Measurements from ENCODE around the gene FERMT3.
"Not testable (repeated sequence)": the region's sequence is repeated elsewhere in the genome, so short reads cannot be mapped to it uniquely, and the experiment has no call there.

Gene FERMT3

DNA sequence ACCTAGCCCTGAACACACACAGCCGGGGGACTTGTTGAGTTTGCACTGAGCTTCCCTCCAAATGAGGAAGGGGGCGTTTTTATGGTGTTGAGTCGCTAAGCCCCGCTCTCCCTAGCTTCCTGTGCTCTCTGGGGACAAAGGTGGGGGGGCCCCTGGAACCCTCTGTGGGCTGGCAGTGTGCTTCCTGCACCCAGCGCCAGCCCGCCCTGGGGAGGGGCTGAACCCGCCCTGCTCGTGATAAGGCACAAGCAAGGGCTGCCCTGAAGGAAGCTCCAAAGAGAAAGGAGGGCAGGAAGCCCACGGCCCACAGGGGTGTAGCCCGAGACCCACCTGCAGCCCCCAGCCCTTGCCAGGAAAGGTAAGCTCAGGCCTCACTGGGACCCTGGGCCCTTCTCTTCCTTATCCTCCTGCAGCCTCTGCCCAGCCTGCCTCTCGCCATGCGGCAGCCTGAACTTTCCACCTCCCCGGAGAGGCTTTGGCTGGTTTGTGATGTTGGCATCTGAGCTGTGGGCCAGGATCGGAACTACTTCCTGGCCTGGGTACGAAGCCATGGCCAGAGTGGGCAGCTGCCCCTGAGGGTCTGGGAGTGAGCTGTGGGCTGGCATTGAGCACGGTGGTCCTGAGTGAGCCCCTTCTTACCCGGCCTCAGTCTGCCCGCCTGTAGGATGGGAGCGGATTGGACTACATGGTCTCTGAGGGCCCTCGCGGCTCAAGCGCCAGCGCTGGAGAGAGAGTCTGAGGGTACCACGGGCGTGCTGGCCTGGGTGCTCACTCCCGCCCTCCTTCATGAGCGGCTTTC is at the start of gene FERMT3:
Gene FERMT3 (plus strand): TSS at position 265 of the 799 bp plus-strand sequence. CDS start 644 bp downstream, outside the sequence.
- H3K4me3 ChIP-seq (ENCODE audit: low read depth in 1 of 2, low read length in 2 of 2): peak within 1 kb of the TSS; percentile 89
- H3K9ac ChIP-seq (ENCODE audit: low read depth in 1 of 2, low read length in 2 of 2): peak within 1 kb of the TSS; percentile 90 to 91
- no peaks in the 10 kb centered on the region for H3K9me3 ChIP-seq (ENCODE audit: control insufficient read depth in 1 of 2, low read length in 2 of 2)
- peak within 1 kb of the TSS; percentile 88 for H3K27ac ChIP-seq (ENCODE audit: low read depth, low read length)
- peaks cover 17 to 36% of the 10 kb centered on the region in 2 donors for H3K36me3 ChIP-seq (ENCODE audit: control insufficient read depth in 1 of 2, insufficient read depth in 2 of 2, low read length in 2 of 2)
- H3K4me1 ChIP-seq (ENCODE audit: control insufficient read depth in 1 of 2, insufficient read depth in 2 of 2, low read length in 2 of 2): peaks cover 33 to 38% of the 10 kb centered on the region in 2 donors
- no peaks in the 10 kb centered on the region for H3K27me3 ChIP-seq (ENCODE audit: control insufficient read depth in 1 of 2, insufficient read depth in 2 of 2, low read length in 2 of 2)

- Histone ChIP-seq H3K4me1 (ENCODE audit: control insufficient read depth in 1 of 2, insufficient read depth in 2 of 2, low read length in 2 of 2) (no peaks in the 10 kb centered on the region), H3K9me3 (ENCODE audit: control insufficient read depth in 1 of 2, low read length in 2 of 2) (no peaks in the 10 kb centered on the region), H3K27me3 (ENCODE audit: control insufficient read depth in 1 of 2, insufficient read depth in 2 of 2, low read length in 2 of 2) (no peaks in the 10 kb centered on the region), H3K36me3 (ENCODE audit: control insufficient read depth in 1 of 2, insufficient read depth in 2 of 2, low read length in 2 of 2) (no peaks in the 10 kb centered on the region), H3K9ac (ENCODE audit: low read depth in 1 of 2, low read length in 2 of 2) (no peak overlapping the region), H3K27ac (ENCODE audit: low read depth, low read length) (no peak overlapping the region), H3K4me3 (ENCODE audit: low read depth in 1 of 2, low read length in 2 of 2) (no peak overlapping the region)
Observed at GRCh38 chr11:64157631-64158394, 48.7 kb upstream of the FERMT3 start.

DNA sequence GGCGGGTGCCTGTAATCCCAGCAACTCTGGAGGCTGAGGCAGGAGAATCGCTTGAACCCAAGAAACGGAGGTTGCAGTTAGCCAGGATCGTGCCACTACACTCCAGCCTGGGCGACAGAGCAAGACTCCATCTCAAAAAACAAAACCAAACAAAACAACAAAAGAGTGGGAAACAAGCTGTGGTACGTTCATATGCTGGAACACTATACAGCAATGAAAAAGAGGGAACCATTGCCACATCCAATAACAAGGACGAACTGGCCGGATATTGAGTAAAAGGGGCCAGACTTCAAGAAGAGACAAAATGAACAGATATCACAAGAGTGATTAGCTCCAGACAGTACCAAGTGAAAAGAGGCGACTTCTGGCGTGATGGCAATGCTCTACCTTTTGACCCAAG is 45.5 kb upstream of the FERMT3 start:
- H3K27me3 ChIP-seq (ENCODE audit: control insufficient read depth in 1 of 2, insufficient read depth in 2 of 2, low read length in 2 of 2): no peaks in the 10 kb centered on the region
- H3K4me1 ChIP-seq (ENCODE audit: control insufficient read depth in 1 of 2, insufficient read depth in 2 of 2, low read length in 2 of 2): peaks cover 11 to 13% of the 10 kb centered on the region in 2 donors
- H3K9ac ChIP-seq (ENCODE audit: low read depth in 1 of 2, low read length in 2 of 2): no peak overlapping the region
- no peak overlapping the region for H3K27ac ChIP-seq (ENCODE audit: low read depth, low read length)
- no peaks in the 10 kb centered on the region for H3K36me3 ChIP-seq (ENCODE audit: control insufficient read depth in 1 of 2, insufficient read depth in 2 of 2, low read length in 2 of 2)
- no peak overlapping the region for H3K4me3 ChIP-seq (ENCODE audit: low read depth in 1 of 2, low read length in 2 of 2)
- no peaks in the 10 kb centered on the region for H3K9me3 ChIP-seq (ENCODE audit: control insufficient read depth in 1 of 2, low read length in 2 of 2)

GRCh38 chr11:64162769-64163168 is 43.8 kb upstream of the FERMT3 start:
- H3K27ac ChIP-seq (ENCODE audit: low read depth, low read length); H3K9ac ChIP-seq (ENCODE audit: low read depth in 1 of 2, low read length in 2 of 2); H3K4me3 ChIP-seq (ENCODE audit: low read depth in 1 of 2, low read length in 2 of 2); H3K36me3 ChIP-seq (ENCODE audit: control insufficient read depth in 1 of 2, insufficient read depth in 2 of 2, low read length in 2 of 2); H3K27me3 ChIP-seq (ENCODE audit: control insufficient read depth in 1 of 2, insufficient read depth in 2 of 2, low read length in 2 of 2); H3K9me3 ChIP-seq (ENCODE audit: control insufficient read depth in 1 of 2, low read length in 2 of 2): not testable (repeated sequence)
- peaks cover 11 to 13% of the 10 kb centered on the region in 2 donors for H3K4me1 ChIP-seq (ENCODE audit: control insufficient read depth in 1 of 2, insufficient read depth in 2 of 2, low read length in 2 of 2)

- Histone ChIP-seq H3K4me3 (ENCODE audit: low read depth in 1 of 2, low read length in 2 of 2) (no peak overlapping the region), H3K9me3 (ENCODE audit: control insufficient read depth in 1 of 2, low read length in 2 of 2) (no peaks in the 10 kb centered on the region), H3K36me3 (ENCODE audit: control insufficient read depth in 1 of 2, insufficient read depth in 2 of 2, low read length in 2 of 2) (no peaks in the 10 kb centered on the region), H3K27ac (ENCODE audit: low read depth, low read length) (no peak overlapping the region), H3K9ac (ENCODE audit: low read depth in 1 of 2, low read length in 2 of 2) (no peak overlapping the region), H3K27me3 (ENCODE audit: control insufficient read depth in 1 of 2, insufficient read depth in 2 of 2, low read length in 2 of 2) (no peaks in the 10 kb centered on the region), H3K4me1 (ENCODE audit: control insufficient read depth in 1 of 2, insufficient read depth in 2 of 2, low read length in 2 of 2) (peaks cover 11 to 13% of the 10 kb centered on the region in 2 donors)
Observed at GRCh38 chr11:64163951-64164350, 42.6 kb upstream of the FERMT3 start.

DNA sequence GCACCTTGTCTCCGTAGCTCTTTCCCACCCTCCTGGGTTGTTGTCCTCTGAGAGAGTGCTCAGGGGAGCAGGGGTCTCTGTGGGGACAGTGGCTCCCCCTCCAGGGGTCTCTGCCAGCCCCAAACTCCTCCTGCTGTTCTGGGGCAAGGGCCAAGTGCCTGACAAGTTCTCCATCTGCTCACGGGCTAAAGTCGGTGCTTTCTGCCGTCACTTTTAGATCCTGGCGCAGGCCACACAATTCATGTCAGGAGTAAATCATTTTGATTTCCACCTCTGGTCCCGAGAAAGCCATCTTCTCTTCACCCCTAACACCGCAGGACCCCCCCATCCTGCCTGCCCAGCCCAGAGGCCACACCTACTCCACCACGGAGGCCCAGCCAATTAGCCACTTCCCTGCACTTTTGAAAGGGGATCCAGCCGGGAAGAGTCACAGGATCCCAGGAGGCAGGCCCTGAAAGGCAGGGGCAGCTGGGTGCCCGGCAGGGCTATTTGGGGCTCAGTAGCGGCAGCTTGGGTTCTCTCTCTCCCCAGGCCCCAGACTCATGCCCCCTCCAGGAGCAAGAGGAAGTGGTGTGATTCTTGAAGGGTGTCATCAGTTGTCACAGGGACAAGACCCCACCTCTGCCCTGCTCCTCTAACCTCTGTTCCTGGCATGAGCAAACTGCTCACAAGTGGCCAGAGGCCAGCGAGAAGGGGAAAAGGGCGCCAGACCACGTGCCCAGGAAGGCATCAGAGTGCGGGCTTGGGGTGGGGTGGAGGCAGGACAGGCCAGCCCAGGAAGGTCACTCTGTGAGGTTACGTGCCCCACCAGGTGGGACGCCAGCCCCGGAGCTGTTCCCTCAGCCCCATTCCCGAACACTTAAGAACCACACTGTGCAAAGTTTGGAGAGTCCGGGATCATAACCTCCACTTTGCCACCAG is 41.9 kb upstream of the FERMT3 start:
- peak overlapping the region; percentile 5 for H3K27ac ChIP-seq (ENCODE audit: low read depth, low read length)
- peak overlapping the region; percentile 44 to 69 for H3K9ac ChIP-seq (ENCODE audit: low read depth in 1 of 2, low read length in 2 of 2)
- peak overlapping the region; percentile 46 to 71 for H3K4me3 ChIP-seq (ENCODE audit: low read depth in 1 of 2, low read length in 2 of 2)
- H3K36me3 ChIP-seq (ENCODE audit: control insufficient read depth in 1 of 2, insufficient read depth in 2 of 2, low read length in 2 of 2): no peaks in the 10 kb centered on the region
- H3K4me1 ChIP-seq (ENCODE audit: control insufficient read depth in 1 of 2, insufficient read depth in 2 of 2, low read length in 2 of 2): peaks cover 11 to 13% of the 10 kb centered on the region in 2 donors
- H3K27me3 ChIP-seq (ENCODE audit: control insufficient read depth in 1 of 2, insufficient read depth in 2 of 2, low read length in 2 of 2): no peaks in the 10 kb centered on the region
- H3K9me3 ChIP-seq (ENCODE audit: control insufficient read depth in 1 of 2, low read length in 2 of 2): no peaks in the 10 kb centered on the region

DNA sequence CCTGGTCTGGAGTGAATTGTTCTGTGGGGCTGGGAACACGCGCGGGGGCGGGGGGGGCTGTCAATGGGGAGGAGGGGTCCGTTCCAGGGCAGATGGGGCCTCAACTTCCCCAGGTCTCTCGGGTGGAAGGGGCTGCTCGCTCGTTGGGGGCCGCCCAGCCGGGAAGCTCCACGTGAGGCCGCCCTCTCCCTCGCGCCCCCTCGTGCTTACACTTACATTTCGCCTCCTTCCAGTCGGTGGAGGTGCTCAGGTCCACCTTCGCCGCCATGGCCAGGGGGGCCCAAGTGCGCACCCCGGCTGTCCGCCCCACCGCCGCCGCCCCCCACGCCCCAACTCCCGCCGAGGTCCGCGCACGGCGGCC is 41.1 kb upstream of the FERMT3 start:
- no peaks in the 10 kb centered on the region for H3K9me3 ChIP-seq (ENCODE audit: control insufficient read depth in 1 of 2, low read length in 2 of 2)
- peak overlapping the region; percentile 46 to 71 for H3K4me3 ChIP-seq (ENCODE audit: low read depth in 1 of 2, low read length in 2 of 2)
- H3K36me3 ChIP-seq (ENCODE audit: control insufficient read depth in 1 of 2, insufficient read depth in 2 of 2, low read length in 2 of 2): no peaks in the 10 kb centered on the region
- no peak overlapping the region for H3K27ac ChIP-seq (ENCODE audit: low read depth, low read length)
- peaks cover 11 to 13% of the 10 kb centered on the region in 2 donors for H3K4me1 ChIP-seq (ENCODE audit: control insufficient read depth in 1 of 2, insufficient read depth in 2 of 2, low read length in 2 of 2)
- peak overlapping the region; percentile 44 to 69 for H3K9ac ChIP-seq (ENCODE audit: low read depth in 1 of 2, low read length in 2 of 2)
- H3K27me3 ChIP-seq (ENCODE audit: control insufficient read depth in 1 of 2, insufficient read depth in 2 of 2, low read length in 2 of 2): no peaks in the 10 kb centered on the region

DNA sequence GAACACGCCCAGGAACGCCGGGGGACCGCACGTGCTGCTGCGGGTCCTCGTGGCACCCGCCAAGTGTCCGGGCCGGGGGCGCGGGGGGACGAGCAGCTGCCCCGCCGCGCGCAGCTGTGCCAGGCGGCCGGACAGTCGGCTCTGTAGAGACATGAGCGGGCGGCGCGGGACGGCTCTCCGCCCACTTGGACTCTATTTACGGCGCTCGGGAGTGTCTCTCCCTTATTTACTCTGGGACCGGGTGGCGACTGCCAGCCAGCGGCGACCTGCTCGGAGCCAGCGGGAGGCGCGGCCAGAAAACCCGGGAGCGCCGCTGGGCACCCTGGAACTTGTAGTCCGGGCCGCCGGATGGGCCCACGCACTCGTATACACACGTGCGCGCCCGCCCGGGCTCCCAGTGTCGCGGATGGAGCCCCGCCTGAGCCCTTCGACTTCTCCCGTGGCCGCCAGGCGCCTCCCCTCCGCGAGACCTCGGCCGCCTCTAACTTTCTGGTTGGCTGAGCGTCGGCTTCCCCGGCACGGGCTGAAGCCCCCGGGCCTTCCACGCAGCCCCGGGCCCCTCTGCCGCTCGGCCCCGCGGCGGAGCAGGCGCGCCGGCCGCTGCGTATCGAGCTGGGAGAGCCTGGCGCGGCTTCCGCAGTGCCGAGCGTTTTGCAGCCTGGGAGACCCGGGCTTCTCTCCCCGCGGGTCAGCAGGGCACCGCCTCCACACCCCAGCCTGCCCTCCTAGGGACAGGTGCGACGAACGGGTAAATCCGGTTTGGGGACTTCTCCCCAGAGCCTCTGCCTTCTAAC is 40.5 kb upstream of the FERMT3 start, which contains the start of gene MACROD1:
Gene MACROD1 (minus strand): TSS at position 272 of the 794 bp plus-strand sequence. CDS start 119 bp downstream, at position 153.
- H3K27me3 ChIP-seq (ENCODE audit: control insufficient read depth in 1 of 2, insufficient read depth in 2 of 2, low read length in 2 of 2): no peaks in the 10 kb centered on the region
- H3K4me3 ChIP-seq (ENCODE audit: low read depth in 1 of 2, low read length in 2 of 2): peak within 1 kb of the TSS; percentile 46 to 71
- peak within 1 kb of the TSS; percentile 59 to 69 for H3K9ac ChIP-seq (ENCODE audit: low read depth in 1 of 2, low read length in 2 of 2)
- no peaks in the 10 kb centered on the region for H3K36me3 ChIP-seq (ENCODE audit: control insufficient read depth in 1 of 2, insufficient read depth in 2 of 2, low read length in 2 of 2)
- no peaks in the 10 kb centered on the region for H3K9me3 ChIP-seq (ENCODE audit: control insufficient read depth in 1 of 2, low read length in 2 of 2)
- H3K27ac ChIP-seq (ENCODE audit: low read depth, low read length): peak within 1 kb of the TSS; percentile 62
- H3K4me1 ChIP-seq (ENCODE audit: control insufficient read depth in 1 of 2, insufficient read depth in 2 of 2, low read length in 2 of 2): peaks cover 11 to 13% of the 10 kb centered on the region in 2 donors

DNA sequence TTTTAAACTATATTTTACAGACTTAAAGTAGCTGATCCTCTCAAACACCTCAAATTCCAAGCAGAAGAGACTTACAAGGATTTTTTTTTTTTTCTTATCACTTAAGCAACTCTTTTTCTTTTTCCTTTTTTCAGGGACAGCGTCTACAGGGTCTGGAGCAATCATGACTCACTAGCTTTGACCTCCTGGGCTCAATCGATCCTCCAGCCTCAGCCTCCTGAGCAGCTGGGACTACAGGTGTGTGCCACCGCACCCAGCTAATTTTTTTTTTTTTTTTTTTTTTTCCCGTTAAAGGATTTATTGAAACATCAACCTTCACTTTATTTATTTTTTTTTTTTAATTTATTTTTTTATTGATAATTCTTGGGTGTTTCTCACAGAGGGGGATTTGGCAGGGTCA is 36.1 kb upstream of the FERMT3 start:
- peaks cover 0 to 3% of the 10 kb centered on the region in 2 donors for H3K9me3 ChIP-seq (ENCODE audit: control insufficient read depth in 1 of 2, low read length in 2 of 2)
- H3K36me3 ChIP-seq (ENCODE audit: control insufficient read depth in 1 of 2, insufficient read depth in 2 of 2, low read length in 2 of 2): no peaks in the 10 kb centered on the region
- H3K27me3 ChIP-seq (ENCODE audit: control insufficient read depth in 1 of 2, insufficient read depth in 2 of 2, low read length in 2 of 2): no peaks in the 10 kb centered on the region
- H3K27ac ChIP-seq (ENCODE audit: low read depth, low read length): no peak overlapping the region
- H3K4me3 ChIP-seq (ENCODE audit: low read depth in 1 of 2, low read length in 2 of 2): no peak overlapping the region
- H3K4me1 ChIP-seq (ENCODE audit: control insufficient read depth in 1 of 2, insufficient read depth in 2 of 2, low read length in 2 of 2): peaks cover 0 to under 1% of the 10 kb centered on the region in 2 donors
- no peak overlapping the region for H3K9ac ChIP-seq (ENCODE audit: low read depth in 1 of 2, low read length in 2 of 2)
